ACC112 (cell line): Measurements from ENCODE around the gene STRAP.
A peak's percentile ranks its signal among the peaks of the same experiment; 100 is the strongest.
"Not testable (repeated sequence)": the region's sequence is repeated elsewhere in the genome, so short reads cannot be mapped to it uniquely, and the experiment has no call there.

ENCODE experiments used
- H2AFZ ChIP-seq: fragments of 200-600 bp; sonication (generic); one replicate; pipeline ENCODE4 v1.6.0; 2017; ENCODE audit warnings: antibody characterized with exemption, low read length; ENCODE audit not compliant: unreplicated experiment
- H3K27ac ChIP-seq: fragments of 200-600 bp; sonication (generic); 2 replicates; pipeline ENCODE4 v1.5.1; 2014; ENCODE audit warnings: low read depth, mild to moderate bottlenecking, antibody characterized with exemption, low read length, moderate library complexity
- H3K27me3 ChIP-seq: fragments of 200-600 bp; sonication (generic); 2 replicates; pipeline ENCODE4 v1.6.1; 2014; ENCODE audit warnings: mild to moderate bottlenecking, antibody characterized with exemption, low read length, moderate library complexity, mixed read lengths; ENCODE audit not compliant: insufficient read depth
- H3K36me3 ChIP-seq: fragments of 200-600 bp; sonication (generic); 2 replicates; pipeline ENCODE4 v1.6.1; 2016; ENCODE audit warnings: mild to moderate bottlenecking, antibody characterized with exemption, low read length, moderate library complexity, mixed read lengths; ENCODE audit not compliant: insufficient read depth
- H3K4me1 ChIP-seq: fragments of 200-600 bp; sonication (generic); one replicate; pipeline ENCODE4 v1.6.1; 2016; ENCODE audit warnings: low read length, mixed read lengths; ENCODE audit not compliant: insufficient read depth, unreplicated experiment, control insufficient read depth
- H3K4me3 ChIP-seq: fragments of 200-600 bp; sonication (generic); 2 replicates; pipeline ENCODE4 v1.5.1; 2014; ENCODE audit warnings: mild to moderate bottlenecking, low read depth, low read length
- H3K79me2 ChIP-seq: fragments of 200-600 bp; sonication (generic); one replicate; pipeline ENCODE4 v1.6.0; 2016; ENCODE audit warnings: low read length; ENCODE audit not compliant: control insufficient read depth, unreplicated experiment, insufficient read depth

Gene STRAP

GRCh38 chr12:15868186-15868585 lies 14.0 kb upstream of the STRAP start:
- Histone ChIP-seq H2AFZ (no peak overlapping the region), H3K4me3 (no peak overlapping the region), H3K27me3 (no peaks in the 10 kb centered on the region), H3K27ac (no peak overlapping the region), H3K4me1 (no peaks in the 10 kb centered on the region), H3K79me2 (no peaks in the 10 kb centered on the region), H3K36me3 (no peaks in the 10 kb centered on the region)

GRCh38 chr12:15873556-15873955 lies 8.6 kb upstream of the STRAP start:
- Histone ChIP-seq H3K4me3 (no peak overlapping the region), H2AFZ (no peak overlapping the region), H3K4me1 (no peaks in the 10 kb centered on the region), H3K79me2 (no peaks in the 10 kb centered on the region), H3K27ac (no peak overlapping the region), H3K27me3 (no peaks in the 10 kb centered on the region), H3K36me3 (no peaks in the 10 kb centered on the region)

- H2AFZ ChIP-seq, H3K4me3 ChIP-seq, H3K27me3 ChIP-seq, H3K36me3 ChIP-seq, H3K4me1 ChIP-seq, H3K79me2 ChIP-seq, H3K27ac ChIP-seq: not testable (repeated sequence)
Measured at GRCh38 chr12:15874556-15875145, 7.5 kb upstream of the STRAP start.

GRCh38 chr12:15875863-15876262 lies 6.3 kb upstream of the STRAP start:
- peaks cover 3% of the 10 kb centered on the region for H3K4me1 ChIP-seq
- no peaks in the 10 kb centered on the region for H3K27me3 ChIP-seq
- no peak overlapping the region for H3K27ac ChIP-seq
- H3K79me2 ChIP-seq = no peaks in the 10 kb centered on the region
- H2AFZ ChIP-seq = no peak overlapping the region
- no peaks in the 10 kb centered on the region for H3K36me3 ChIP-seq
- H3K4me3 ChIP-seq = no peak overlapping the region

- Histone ChIP-seq H3K4me3 (no peak overlapping the region), H3K79me2 (peaks cover 20% of the 10 kb centered on the region), H3K27me3 (no peaks in the 10 kb centered on the region), H3K27ac (no peak overlapping the region), H3K36me3 (no peaks in the 10 kb centered on the region), H2AFZ (no peak overlapping the region), H3K4me1 (peaks cover 10% of the 10 kb centered on the region)
Measured at GRCh38 chr12:15879413-15879812, 2.8 kb upstream of the STRAP start.

GRCh38 chr12:15880721-15881120 lies 1.5 kb upstream of the STRAP start:
- no peaks in the 10 kb centered on the region for H3K27me3 ChIP-seq
- H3K4me3 ChIP-seq = peak overlapping the region; percentile 88
- peaks cover 6% of the 10 kb centered on the region for H3K36me3 ChIP-seq
- H3K27ac ChIP-seq = peak overlapping the region; percentile 11; the same call in 1 of the 2 replicates
- H2AFZ ChIP-seq = peak overlapping the region; percentile 14
- peaks cover 19% of the 10 kb centered on the region for H3K4me1 ChIP-seq
- peaks cover 32% of the 10 kb centered on the region for H3K79me2 ChIP-seq

GRCh38 chr12:15883536-15883935 lies 1.3 kb downstream of the STRAP start:
- peaks cover 60% of the 10 kb centered on the region for H3K79me2 ChIP-seq
- H3K4me1 ChIP-seq = peaks cover 45% of the 10 kb centered on the region
- H2AFZ ChIP-seq = no peak overlapping the region
- H3K4me3 ChIP-seq = peak overlapping the region; percentile 88
- H3K27me3 ChIP-seq = no peaks in the 10 kb centered on the region
- H3K36me3 ChIP-seq = peaks cover 19% of the 10 kb centered on the region
- H3K27ac ChIP-seq = peak overlapping the region; percentile 87

- peaks cover 39% of the 10 kb centered on the region for H3K4me1 ChIP-seq
- no peak overlapping the region for H2AFZ ChIP-seq
- H3K27me3 ChIP-seq = no peaks in the 10 kb centered on the region
- H3K36me3 ChIP-seq = peaks cover 33% of the 10 kb centered on the region
- peak overlapping the region; percentile 6 for H3K27ac ChIP-seq
- H3K79me2 ChIP-seq = peaks cover 84% of the 10 kb centered on the region
- H3K4me3 ChIP-seq = peak overlapping the region; percentile 19; the same call in 1 of the 2 replicates
Measured at GRCh38 chr12:15886372-15887042, 4.3 kb downstream of the STRAP start.

- Histone ChIP-seq H3K27ac (0 out of 2 replicates have a peak overlapping the region, but pooled peaks have one; percentile 6), H3K4me3 (peak overlapping the region; percentile 19; the same call in 1 of the 2 replicates), H3K4me1 (peaks cover 39% of the 10 kb centered on the region), H3K36me3 (peaks cover 33% of the 10 kb centered on the region), H3K79me2 (peaks cover 84% of the 10 kb centered on the region), H2AFZ (no peak overlapping the region), H3K27me3 (no peaks in the 10 kb centered on the region)
Measured at GRCh38 chr12:15887043-15887817, 5.0 kb downstream of the STRAP start.

- Histone ChIP-seq H3K36me3 (peaks cover 56% of the 10 kb centered on the region), H3K4me3 (no peak overlapping the region)
Measured at GRCh38 chr12:15892645-15893259, 10.6 kb downstream of the STRAP start.

More at GRCh38 chr12:15892645-15893259, 10.6 kb downstream of the STRAP start:
- no peak overlapping the region for H3K27ac ChIP-seq
- no peaks in the 10 kb centered on the region for H3K27me3 ChIP-seq
- peaks cover 45% of the 10 kb centered on the region for H3K79me2 ChIP-seq
- H2AFZ ChIP-seq = no peak overlapping the region
- H3K4me1 ChIP-seq = peaks cover 21% of the 10 kb centered on the region
